GM12878 (cell line): ENCODE results near the gene DCC. TPM values are rescaled to one million over a fixed set of nuclear protein-coding genes. Genes with fewer than 3 reads are reported as not detected.

ENCODE experiments used
- ATAC-seq: fragments of 200-7000 bp; cut with Tn5 transposase; 3 replicates; pipeline ENCODE4 v1.9.1; 2020; ENCODE audit warnings: mild to moderate bottlenecking, moderate library complexity
- BruUV-seq: library from RNA; stranded (reverse); fragments of 400-500 nt; replicated peaks from 2 replicates; lab custom pipeline; 2021; lab: Mats Ljungman, UMichigan
- CTCF ChIA-PET: fragments of 300-600 bp; sonication (Branson Sonifier 250); formaldehyde crosslinking; extraction: SDS; loops from one replicate; lab custom pipeline; 2021; ENCODE audit warnings: inconsistent platforms; lab: Yijun Ruan, JAX
- POLR2A ChIA-PET: fragments of 350-600 bp; formaldehyde crosslinking; extraction: SDS; loops from one replicate; lab custom pipeline; 2021; ENCODE audit warnings: inconsistent platforms; lab: Charles Lee
- RAD21 ChIA-PET: fragments of 300-600 bp; sonication (Branson Sonifier 250); formaldehyde crosslinking; loops from one replicate; lab custom pipeline; 2023; ENCODE audit warnings: antibody characterized with exemption; ENCODE audit not compliant: unreplicated experiment; lab: Charles Lee
- SMC1A ChIA-PET: fragments of 300-600 bp; sonication (Branson Sonifier 250); formaldehyde crosslinking; loops from one replicate; lab custom pipeline; 2023; ENCODE audit not compliant: unreplicated experiment, uncharacterized antibody; lab: Charles Lee
- DNase-seq: peaks from one replicate; pipeline ENCODE4 v3.0.0-alpha.2; 2011; ENCODE audit warnings: low read depth, low spot score
- FAIRE-seq: peaks from 3 replicates; lab custom pipeline; 2011; peaks lifted over from hg19 to GRCh38; lab: Jason Lieb, UNC
- H2AFZ ChIP-seq: 2 replicates; pipeline ENCODE4 v1.6.0; 2011; ENCODE audit warnings: low read depth, low read length, control low read depth; ENCODE audit not compliant: control insufficient read depth
- H3K27ac ChIP-seq: 2 replicates; pipeline ENCODE4 v1.5.1; 2011; ENCODE audit warnings: control low read depth; ENCODE audit not compliant: control insufficient read depth, insufficient read depth
- H3K27me3 ChIP-seq, 2 experiments: replicated peaks in 1 of 2; 2 replicates each; pipeline versions ENCODE4 v1.6.0 to v1.6.1; 2011; ENCODE audit warnings: low read length in 1 of 2; ENCODE audit not compliant: control insufficient read depth in 2 of 2, insufficient read depth in 2 of 2
- H3K36me3 ChIP-seq, 2 experiments: 2 replicates each; pipeline ENCODE4 v1.5.1; 2011; ENCODE audit warnings: low read length in 1 of 2; ENCODE audit not compliant: control insufficient read depth in 2 of 2, insufficient read depth in 2 of 2
- H3K4me1 ChIP-seq: 2 replicates; pipeline ENCODE4 v1.6.1; 2011; ENCODE audit warnings: mild to moderate bottlenecking, low read length, moderate library complexity, mixed read lengths; ENCODE audit not compliant: control insufficient read depth, insufficient read depth
- H3K4me2 ChIP-seq: 2 replicates; pipeline ENCODE4 v1.6.0; 2011; ENCODE audit warnings: control low read depth; ENCODE audit not compliant: control insufficient read depth, insufficient read depth
- H3K4me3 ChIP-seq: fragments of 200-600 bp; sonication (generic); 2 replicates; pipeline ENCODE4 v1.5.1; 2016
- H3K79me2 ChIP-seq: 2 replicates; pipeline ENCODE4 v1.6.0; 2011; ENCODE audit warnings: low read length; ENCODE audit not compliant: control insufficient read depth, insufficient read depth
- H3K9ac ChIP-seq: 2 replicates; pipeline ENCODE4 v1.8.0; 2011; ENCODE audit warnings: low read length, control low read depth, mixed read lengths; ENCODE audit not compliant: control insufficient read depth, insufficient read depth
- H3K9me3 ChIP-seq: replicated peaks from 3 replicates; pipeline ENCODE4 v1.5.1; 2011; ENCODE audit warnings: mild to moderate bottlenecking, low read length; ENCODE audit not compliant: control insufficient read depth, insufficient read depth
- H4K20me1 ChIP-seq: 2 replicates; pipeline ENCODE4 v1.6.0; 2011; ENCODE audit not compliant: control insufficient read depth, insufficient read depth
- EZH2 ChIP-seq: IDR thresholded peaks from 2 replicates; pipeline ENCODE4 v1.6.1; 2012; ENCODE audit warnings: low read depth, mild to moderate bottlenecking, control low read depth, inconsistent platforms, low read length, borderline replicate concordance; ENCODE audit not compliant: control insufficient read depth
- FOXM1 ChIP-seq: IDR thresholded peaks from 2 replicates; pipeline ENCODE4 v1.6.1; 2012; ENCODE audit warnings: low read depth, mild to moderate bottlenecking, inconsistent platforms, low read length, moderate library complexity
- HDAC2 ChIP-seq: fragments of 200-600 bp; sonication (generic); IDR thresholded peaks from 2 replicates; pipeline ENCODE4 v1.6.1; 2017
- KDM1A ChIP-seq: fragments of 200-600 bp; sonication (generic); IDR thresholded peaks from 2 replicates; pipeline ENCODE4 v1.6.1; 2016; ENCODE audit warnings: borderline replicate concordance
- PML ChIP-seq: IDR thresholded peaks from 2 replicates; pipeline ENCODE4 v1.6.1; 2012; ENCODE audit warnings: low read length, inconsistent platforms
- POLR2A ChIP-seq: IDR thresholded peaks from 2 replicates; pipeline ENCODE4 v1.6.1; 2011; ENCODE audit warnings: low read depth, mild to moderate bottlenecking, low read length
- SPI1 ChIP-seq: IDR thresholded peaks from 2 replicates; pipeline ENCODE4 v1.6.1; 2011; ENCODE audit warnings: low read depth, mild to moderate bottlenecking, low read length, moderate library complexity, borderline replicate concordance; ENCODE audit not compliant: insufficient read depth
- WGBS: methylation state at CpG from one replicate; pipeline ENCODE4 v1.1.6; 2016; ENCODE audit warnings: low lambda C conversion rate; ENCODE audit not compliant: insufficient replicate concordance, insufficient coverage; ENCODE audit errors: missing lambda C conversion rate; 5-methylcytosine and 5-hydroxymethylcytosine counted together
- in situ Hi-C: fragments of 300-500 bp; cut with MboI; formaldehyde crosslinking; loops from 9 replicates; pipeline ENCODE4 v1.14.3; 2018; ENCODE audit warnings: mixed read lengths
- intact Hi-C: fragments of 100-400 bp; cut with micrococcal nuclease; formaldehyde crosslinking; loops from one replicate; pipeline ENCODE4 v1.14.2; 2022; ENCODE audit not compliant: unreplicated experiment
- polyA plus RNA-seq, 11 experiments: library from polyadenylated mRNA; depleted of rRNA in 4 of 11; unstranded in 6 of 11; stranded (reverse) in 5 of 11; fragments of >200 nt; fragmentation: Nextera tagmentation in 4 of 11; fragmentation: Illumina TruSeq in 1 of 11; extraction: Ambion mirVana in 4 of 11; extraction: Trizol in 1 of 11; gene quantifications; 1 replicate in 1 of 11; 2 replicates in 10 of 11; pipeline versions ENCODE4 v1.2.1 to v1.2.3, GENCODE V29; 2011 to 2016; ENCODE audit warnings: inconsistent platforms in 2 of 11, missing spikeins in 2 of 11, low read depth in 1 of 11
- total RNA-seq, 4 experiments: library from RNA; depleted of rRNA in 3 of 4; stranded (reverse); fragments of >200 nt in 3 of 4; fragmentation: Illumina TruSeq in 1 of 4; extraction: Trizol in 1 of 4; gene quantifications; 2 replicates each; pipeline versions ENCODE4 v1.2.1 to v1.2.3, GENCODE V29; 2013 to 2021
- TF ChIP-seq, protein P1 (sequence below): IDR thresholded peaks from 2 replicates; pipeline ENCODE4 v1.6.1; 2011; ENCODE audit warnings: low read depth, mild to moderate bottlenecking, low read length, moderate library complexity, borderline replicate concordance; ENCODE audit errors: extremely low read depth
- TF ChIP-seq, protein P2 (sequence below): IDR thresholded peaks from 2 replicates; pipeline ENCODE4 v1.6.1; 2011; ENCODE audit warnings: mild to moderate bottlenecking, low read depth, low read length, moderate library complexity; ENCODE audit not compliant: insufficient replicate concordance
- TF ChIP-seq, protein P3 (sequence below), 3 experiments: IDR thresholded peaks in 2 of 3; conservative IDR thresholded peaks in 1 of 3; 2 replicates each; pipeline ENCODE4 v1.5.1; 2011; ENCODE audit warnings: low read depth in 3 of 3, low read length in 3 of 3, mild to moderate bottlenecking in 3 of 3, control low read depth in 2 of 3, moderate library complexity in 2 of 3, inconsistent platforms in 1 of 3, mixed read lengths in 1 of 3; ENCODE audit not compliant: control insufficient read depth in 2 of 3, insufficient read depth in 1 of 3; ENCODE audit errors: extremely low read depth in 1 of 3
- TF ChIP-seq, protein P4 (sequence below): fragments of 450-650 bp; IDR thresholded peaks from 2 replicates; pipeline ENCODE4 v1.6.1; 2016; ENCODE audit warnings: mild to moderate bottlenecking, moderate library complexity, borderline replicate concordance

DCC gene
- total and polyA plus RNA-seq, 10 of the 15 experiments (the other 5 are each of a cell fraction or from before 2014, with no cell fraction given) = 0.01 TPM; not detected in 9

DNA sequence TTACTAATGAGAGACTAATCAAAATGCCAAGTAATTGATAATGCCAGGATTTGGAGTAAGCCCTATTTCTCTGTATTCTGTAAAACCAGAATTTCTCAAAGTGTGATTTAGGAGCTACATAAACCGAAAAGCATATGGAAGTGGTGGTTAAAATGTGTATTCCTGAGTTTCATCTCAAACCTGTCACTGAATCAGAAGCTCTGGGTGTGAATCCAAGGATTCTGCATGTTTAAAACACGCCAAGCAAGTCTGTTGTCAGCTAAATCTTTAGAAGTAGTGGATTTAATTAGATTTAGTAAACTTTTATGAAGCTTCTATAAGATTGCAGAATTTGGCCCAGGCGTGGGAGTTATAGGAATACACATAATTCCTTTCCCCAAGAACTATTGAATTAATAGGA, 700.3 kb downstream of the DCC start:
- in situ Hi-C loops (no loop called here), intact Hi-C loops (no loop called here)
- ATAC-seq (no peak), DNase-seq (no peak), FAIRE-seq (no peak)
- Histone ChIP-seq H3K4me2 (no peak overlapping the region), H3K4me3 (no peak overlapping the region), H3K27ac (no peak overlapping the region), H3K9ac (no peak overlapping the region), H3K27me3 (no peaks in the 10 kb centered on the region), H3K79me2 (no peaks in the 10 kb centered on the region), H3K9me3 (no peaks in the 10 kb centered on the region), H3K4me1 (no peaks in the 10 kb centered on the region), H2AFZ (no peak overlapping the region), H4K20me1 (no peaks in the 10 kb centered on the region; the same call in 1 of the 2 replicates), H3K36me3 (no peaks in the 10 kb centered on the region)
- TF ChIP-seq PML (no peak), FOXM1 (no peak), POLR2A (no peak), HDAC2 (no peak), SPI1 (no peak), KDM1A (no peak), EZH2 (no peak)
- TF ChIP-seq, protein P1, sequence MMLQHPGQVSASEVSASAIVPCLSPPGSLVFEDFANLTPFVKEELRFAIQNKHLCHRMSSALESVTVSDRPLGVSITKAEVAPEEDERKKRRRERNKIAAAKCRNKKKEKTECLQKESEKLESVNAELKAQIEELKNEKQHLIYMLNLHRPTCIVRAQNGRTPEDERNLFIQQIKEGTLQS = no peak
- TF ChIP-seq, protein P2, sequence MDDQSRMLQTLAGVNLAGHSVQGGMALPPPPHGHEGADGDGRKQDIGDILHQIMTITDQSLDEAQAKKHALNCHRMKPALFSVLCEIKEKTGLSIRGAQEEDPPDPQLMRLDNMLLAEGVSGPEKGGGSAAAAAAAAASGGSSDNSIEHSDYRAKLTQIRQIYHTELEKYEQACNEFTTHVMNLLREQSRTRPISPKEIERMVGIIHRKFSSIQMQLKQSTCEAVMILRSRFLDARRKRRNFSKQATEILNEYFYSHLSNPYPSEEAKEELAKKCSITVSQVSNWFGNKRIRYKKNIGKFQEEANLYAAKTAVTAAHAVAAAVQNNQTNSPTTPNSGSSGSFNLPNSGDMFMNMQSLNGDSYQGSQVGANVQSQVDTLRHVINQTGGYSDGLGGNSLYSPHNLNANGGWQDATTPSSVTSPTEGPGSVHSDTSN = no peak
- TF ChIP-seq, protein P3, sequence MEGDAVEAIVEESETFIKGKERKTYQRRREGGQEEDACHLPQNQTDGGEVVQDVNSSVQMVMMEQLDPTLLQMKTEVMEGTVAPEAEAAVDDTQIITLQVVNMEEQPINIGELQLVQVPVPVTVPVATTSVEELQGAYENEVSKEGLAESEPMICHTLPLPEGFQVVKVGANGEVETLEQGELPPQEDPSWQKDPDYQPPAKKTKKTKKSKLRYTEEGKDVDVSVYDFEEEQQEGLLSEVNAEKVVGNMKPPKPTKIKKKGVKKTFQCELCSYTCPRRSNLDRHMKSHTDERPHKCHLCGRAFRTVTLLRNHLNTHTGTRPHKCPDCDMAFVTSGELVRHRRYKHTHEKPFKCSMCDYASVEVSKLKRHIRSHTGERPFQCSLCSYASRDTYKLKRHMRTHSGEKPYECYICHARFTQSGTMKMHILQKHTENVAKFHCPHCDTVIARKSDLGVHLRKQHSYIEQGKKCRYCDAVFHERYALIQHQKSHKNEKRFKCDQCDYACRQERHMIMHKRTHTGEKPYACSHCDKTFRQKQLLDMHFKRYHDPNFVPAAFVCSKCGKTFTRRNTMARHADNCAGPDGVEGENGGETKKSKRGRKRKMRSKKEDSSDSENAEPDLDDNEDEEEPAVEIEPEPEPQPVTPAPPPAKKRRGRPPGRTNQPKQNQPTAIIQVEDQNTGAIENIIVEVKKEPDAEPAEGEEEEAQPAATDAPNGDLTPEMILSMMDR (IDR thresholded peaks at IDR 0.05 in 2 of 3, conservative IDR thresholded peaks at IDR 0.05 in 1 of 3; ENCODE audit: control insufficient read depth in 2 of 3, extremely low read depth in 1 of 3, insufficient read depth in 1 of 3, low read depth in 3 of 3, low read length in 3 of 3) = no peak
- TF ChIP-seq, protein P4, sequence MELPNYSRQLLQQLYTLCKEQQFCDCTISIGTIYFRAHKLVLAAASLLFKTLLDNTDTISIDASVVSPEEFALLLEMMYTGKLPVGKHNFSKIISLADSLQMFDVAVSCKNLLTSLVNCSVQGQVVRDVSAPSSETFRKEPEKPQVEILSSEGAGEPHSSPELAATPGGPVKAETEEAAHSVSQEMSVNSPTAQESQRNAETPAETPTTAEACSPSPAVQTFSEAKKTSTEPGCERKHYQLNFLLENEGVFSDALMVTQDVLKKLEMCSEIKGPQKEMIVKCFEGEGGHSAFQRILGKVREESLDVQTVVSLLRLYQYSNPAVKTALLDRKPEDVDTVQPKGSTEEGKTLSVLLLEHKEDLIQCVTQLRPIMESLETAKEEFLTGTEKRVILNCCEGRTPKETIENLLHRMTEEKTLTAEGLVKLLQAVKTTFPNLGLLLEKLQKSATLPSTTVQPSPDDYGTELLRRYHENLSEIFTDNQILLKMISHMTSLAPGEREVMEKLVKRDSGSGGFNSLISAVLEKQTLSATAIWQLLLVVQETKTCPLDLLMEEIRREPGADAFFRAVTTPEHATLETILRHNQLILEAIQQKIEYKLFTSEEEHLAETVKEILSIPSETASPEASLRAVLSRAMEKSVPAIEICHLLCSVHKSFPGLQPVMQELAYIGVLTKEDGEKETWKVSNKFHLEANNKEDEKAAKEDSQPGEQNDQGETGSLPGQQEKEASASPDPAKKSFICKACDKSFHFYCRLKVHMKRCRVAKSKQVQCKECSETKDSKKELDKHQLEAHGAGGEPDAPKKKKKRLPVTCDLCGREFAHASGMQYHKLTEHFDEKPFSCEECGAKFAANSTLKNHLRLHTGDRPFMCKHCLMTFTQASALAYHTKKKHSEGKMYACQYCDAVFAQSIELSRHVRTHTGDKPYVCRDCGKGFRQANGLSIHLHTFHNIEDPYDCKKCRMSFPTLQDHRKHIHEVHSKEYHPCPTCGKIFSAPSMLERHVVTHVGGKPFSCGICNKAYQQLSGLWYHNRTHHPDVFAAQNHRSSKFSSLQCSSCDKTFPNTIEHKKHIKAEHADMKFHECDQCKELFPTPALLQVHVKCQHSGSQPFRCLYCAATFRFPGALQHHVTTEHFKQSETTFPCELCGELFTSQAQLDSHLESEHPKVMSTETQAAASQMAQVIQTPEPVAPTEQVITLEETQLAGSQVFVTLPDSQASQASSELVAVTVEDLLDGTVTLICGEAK = no peak
- 2% methylated on average over 3 of the region's 3 CpGs for WGBS
- RAD21 ChIA-PET = no interaction called here
- no TSS peak for BruUV-seq
- CTCF ChIA-PET = no interaction called here
- SMC1A ChIA-PET = no interaction called here
- POLR2A ChIA-PET = no interaction called here
